Mammary epithelial cell (primary cell): ENCODE data around the gene CREB5.

Experiments
- CTCF ChIP-seq, 2 donors: IDR thresholded peaks in 1 of 2; conservative IDR thresholded peaks in 1 of 2; 2 replicates each; pipeline ENCODE4 v1.5.1; 2011 to 2012; ENCODE audit warnings: inconsistent platforms in 2 of 2, low read length in 2 of 2, mild to moderate bottlenecking in 2 of 2, control low read depth in 1 of 2, low read depth in 1 of 2; ENCODE audit not compliant: insufficient read depth in 1 of 2; ENCODE audit errors: extremely low read depth in 1 of 2
- EZH2 ChIP-seq: IDR thresholded peaks from 2 replicates; pipeline ENCODE4 v1.6.1; 2012; ENCODE audit warnings: low read length, inconsistent platforms, borderline replicate concordance

- TF ChIP-seq CTCF (conservative IDR thresholded peaks at IDR 0.05 in 1 of 2, IDR thresholded peaks at IDR 0.05 in 1 of 2; ENCODE audit: extremely low read depth in 1 of 2, insufficient read depth in 1 of 2, low read depth in 1 of 2, low read length in 2 of 2) (no peak), EZH2 (no peak)
Measured at GRCh38 chr7:28672397-28672797, 260.1 kb downstream of the CREB5 start.
